ENCODE data around the gene TECTA. TPM values are rescaled to one million over a fixed set of nuclear protein-coding genes. Genes with fewer than 3 reads are reported as not detected.

The TECTA gene
- total and polyA plus RNA-seq, 2 experiments from 2014 or later = 0.17 to 0.50 TPM

DNA sequence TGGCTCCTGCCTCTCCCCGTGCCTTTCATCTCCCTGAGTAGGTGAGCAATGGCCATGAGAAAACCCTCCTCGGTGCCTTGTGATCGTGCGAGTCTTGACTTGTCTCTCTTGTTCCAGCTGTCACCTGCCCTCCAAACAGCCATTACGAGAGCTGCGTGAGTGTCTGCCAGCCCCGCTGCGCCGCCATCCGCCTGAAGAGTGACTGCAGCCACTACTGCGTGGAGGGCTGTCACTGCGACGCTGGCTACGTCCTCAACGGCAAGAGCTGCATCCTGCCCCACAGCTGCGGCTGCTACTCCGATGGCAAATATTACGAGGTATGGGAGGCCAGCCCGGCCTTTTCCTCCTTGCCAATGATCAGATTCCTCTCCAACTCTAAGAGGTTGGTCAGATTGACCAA is 51.7 kb downstream of the TECTA start:
- Histone ChIP-seq H3K4me3 (no peak overlapping the region), H3K36me3 (replicated peaks; ENCODE audit: insufficient read depth, low read depth) (no peaks in the 10 kb centered on the region), H3K27me3 (no peaks in the 10 kb centered on the region), H2AFZ (no peak overlapping the region), H3K4me2 (no peak overlapping the region), H3K4me1 (ENCODE audit: insufficient read depth) (no peaks in the 10 kb centered on the region), H3K9me3 (ENCODE audit: low read depth) (no peaks in the 10 kb centered on the region), H3K27ac (no peak overlapping the region), H3K9me2 (replicated peaks; ENCODE audit: insufficient read depth) (no peaks in the 10 kb centered on the region), H3K79me2 (no peaks in the 10 kb centered on the region), H4K20me1 (ENCODE audit: insufficient read depth, poor library complexity, severe bottlenecking) (no peaks in the 10 kb centered on the region)
- no peak for DNase-seq (ENCODE audit: low spot score)
- WGBS (ENCODE audit: low lambda C conversion rate, missing lambda C conversion rate) = 95% methylated on average over 19 of the region's 19 CpGs
- TF ChIP-seq EZH2 (IDR thresholded peaks at IDR 0.05; ENCODE audit: borderline replicate concordance) (no peak), EZH2phosphoT487 (IDR thresholded peaks at IDR 0.05; ENCODE audit: low read depth, severe bottlenecking, unreplicated experiment) (no peak)
- TF ChIP-seq, protein P1, sequence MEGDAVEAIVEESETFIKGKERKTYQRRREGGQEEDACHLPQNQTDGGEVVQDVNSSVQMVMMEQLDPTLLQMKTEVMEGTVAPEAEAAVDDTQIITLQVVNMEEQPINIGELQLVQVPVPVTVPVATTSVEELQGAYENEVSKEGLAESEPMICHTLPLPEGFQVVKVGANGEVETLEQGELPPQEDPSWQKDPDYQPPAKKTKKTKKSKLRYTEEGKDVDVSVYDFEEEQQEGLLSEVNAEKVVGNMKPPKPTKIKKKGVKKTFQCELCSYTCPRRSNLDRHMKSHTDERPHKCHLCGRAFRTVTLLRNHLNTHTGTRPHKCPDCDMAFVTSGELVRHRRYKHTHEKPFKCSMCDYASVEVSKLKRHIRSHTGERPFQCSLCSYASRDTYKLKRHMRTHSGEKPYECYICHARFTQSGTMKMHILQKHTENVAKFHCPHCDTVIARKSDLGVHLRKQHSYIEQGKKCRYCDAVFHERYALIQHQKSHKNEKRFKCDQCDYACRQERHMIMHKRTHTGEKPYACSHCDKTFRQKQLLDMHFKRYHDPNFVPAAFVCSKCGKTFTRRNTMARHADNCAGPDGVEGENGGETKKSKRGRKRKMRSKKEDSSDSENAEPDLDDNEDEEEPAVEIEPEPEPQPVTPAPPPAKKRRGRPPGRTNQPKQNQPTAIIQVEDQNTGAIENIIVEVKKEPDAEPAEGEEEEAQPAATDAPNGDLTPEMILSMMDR (IDR thresholded peaks at IDR 0.05; ENCODE audit: poor library complexity) = no peak

DNA sequence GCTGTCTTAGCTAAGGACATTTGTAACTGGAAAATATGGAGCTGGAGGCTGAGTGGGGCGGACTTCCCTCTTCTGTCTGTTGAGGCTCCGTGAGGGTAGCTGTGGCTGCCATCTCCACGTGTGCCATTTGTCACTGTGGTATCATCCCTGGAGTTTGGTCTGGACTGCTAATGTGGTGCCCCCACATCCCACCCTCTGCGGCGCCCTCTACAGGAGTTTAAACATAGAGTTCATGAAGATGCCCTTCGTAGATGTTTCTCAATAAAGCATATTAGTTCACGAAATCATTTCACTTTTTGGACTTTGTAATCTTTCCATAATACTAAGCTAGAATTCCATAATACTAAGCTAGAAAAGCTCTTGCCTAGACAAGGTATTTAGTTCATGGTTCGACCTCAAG is 52.4 kb downstream of the TECTA start:
- Histone ChIP-seq H3K9me2 (replicated peaks; ENCODE audit: insufficient read depth) (no peaks in the 10 kb centered on the region), H3K9me3 (ENCODE audit: low read depth) (no peaks in the 10 kb centered on the region), H2AFZ (no peak overlapping the region), H3K79me2 (no peaks in the 10 kb centered on the region), H4K20me1 (ENCODE audit: insufficient read depth, poor library complexity, severe bottlenecking) (no peaks in the 10 kb centered on the region), H3K4me3 (no peak overlapping the region), H3K4me2 (no peak overlapping the region), H3K36me3 (replicated peaks; ENCODE audit: insufficient read depth, low read depth) (no peaks in the 10 kb centered on the region), H3K27me3 (no peaks in the 10 kb centered on the region), H3K4me1 (ENCODE audit: insufficient read depth) (no peaks in the 10 kb centered on the region), H3K27ac (no peak overlapping the region)
- 82% methylated on average over 8 of the region's 8 CpGs for WGBS (ENCODE audit: low lambda C conversion rate, missing lambda C conversion rate)
- TF ChIP-seq EZH2 (IDR thresholded peaks at IDR 0.05; ENCODE audit: borderline replicate concordance) (no peak), EZH2phosphoT487 (IDR thresholded peaks at IDR 0.05; ENCODE audit: low read depth, severe bottlenecking, unreplicated experiment) (no peak)
- TF ChIP-seq, protein P1 (IDR thresholded peaks at IDR 0.05; ENCODE audit: poor library complexity) = no peak
- DNase-seq (ENCODE audit: low spot score) = no peak

DNA sequence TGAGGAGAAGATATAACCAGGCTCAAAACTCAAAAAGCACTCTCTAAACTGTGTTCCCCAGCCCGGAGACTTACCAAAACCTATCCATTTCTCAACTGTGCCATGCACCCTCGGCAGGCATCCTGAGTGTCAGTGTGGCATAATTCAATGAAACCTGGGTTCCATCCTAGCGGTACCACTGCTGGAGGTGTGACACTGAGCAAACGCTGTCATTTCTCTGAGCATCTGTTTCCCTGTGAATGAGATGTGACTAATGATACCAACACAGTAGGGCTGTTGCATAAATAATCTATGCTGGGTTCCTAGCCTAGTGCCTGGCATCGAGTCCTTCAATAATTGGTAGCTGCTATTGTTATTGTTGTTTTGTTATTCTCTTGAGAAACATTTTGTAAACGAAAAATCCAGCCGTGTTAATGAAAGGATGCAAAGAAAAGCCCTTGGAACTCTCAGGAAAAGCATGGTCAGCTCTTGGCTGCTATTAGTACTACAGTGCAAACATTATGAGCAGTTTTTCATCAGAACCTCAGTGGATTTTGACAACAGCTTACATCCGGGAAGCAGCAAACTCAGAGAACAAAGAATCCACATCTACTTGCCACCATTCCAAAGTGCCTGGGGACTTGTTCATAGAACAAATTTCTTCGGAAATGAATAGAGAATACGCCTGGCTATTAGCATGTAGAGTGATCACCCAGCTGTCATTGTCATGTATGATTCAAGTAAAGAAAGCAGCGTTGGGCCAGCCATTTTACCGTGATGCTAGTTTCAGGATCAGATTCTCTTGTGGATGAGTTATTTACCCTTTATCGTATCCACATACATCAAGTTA is 53.7 kb downstream of the TECTA start:
- H3K36me3 ChIP-seq (replicated peaks; ENCODE audit: insufficient read depth, low read depth) = no peaks in the 10 kb centered on the region
- H3K27ac ChIP-seq = no peak overlapping the region
- no peak overlapping the region for H2AFZ ChIP-seq
- H3K4me1 ChIP-seq (ENCODE audit: insufficient read depth) = no peaks in the 10 kb centered on the region
- DNase-seq (ENCODE audit: low spot score) = no peak
- TF ChIP-seq EZH2phosphoT487 (IDR thresholded peaks at IDR 0.05; ENCODE audit: low read depth, severe bottlenecking, unreplicated experiment) (no peak), EZH2 (IDR thresholded peaks at IDR 0.05; ENCODE audit: borderline replicate concordance) (no peak)
- TF ChIP-seq, protein P1 (IDR thresholded peaks at IDR 0.05; ENCODE audit: poor library complexity) = no peak
- no peaks in the 10 kb centered on the region for H3K79me2 ChIP-seq
- no peaks in the 10 kb centered on the region for H4K20me1 ChIP-seq (ENCODE audit: insufficient read depth, poor library complexity, severe bottlenecking)
- no peaks in the 10 kb centered on the region for H3K27me3 ChIP-seq
- no peak overlapping the region for H3K4me2 ChIP-seq
- WGBS (ENCODE audit: low lambda C conversion rate, missing lambda C conversion rate) = 82% methylated on average over 13 of the region's 13 CpGs
- H3K9me2 ChIP-seq (replicated peaks; ENCODE audit: insufficient read depth) = no peaks in the 10 kb centered on the region
- H3K9me3 ChIP-seq (ENCODE audit: low read depth) = no peaks in the 10 kb centered on the region
- no peak overlapping the region for H3K4me3 ChIP-seq
